SK-N-SH treated with all-trans-retinoic acid at 6 μM for 48 hours (cell line): ENCODE data around the gene NFIL3.

Source experiments
- ATAC-seq: fragments of 200-7000 bp; cut with Tn5 transposase; 3 replicates; pipeline ENCODE4 v1.9.1; 2020; ENCODE audit warnings: mild to moderate bottlenecking, moderate library complexity
- BACH2 ChIP-seq: fragments of 250-450 bp; sonication (Bioruptor Pico); IDR thresholded peaks from 2 replicates; pipeline ENCODE4 v1.9.0; 2021; ENCODE audit warnings: mild to moderate bottlenecking, borderline replicate concordance
- CSDC2 ChIP-seq: fragments of 250-450 bp; sonication (Bioruptor Pico); IDR thresholded peaks from 2 replicates; pipeline ENCODE4 v1.5.0; 2020; ENCODE audit warnings: mild to moderate bottlenecking, moderate library complexity
- ESRRG ChIP-seq: fragments of 250-450 bp; sonication (Bioruptor Pico); IDR thresholded peaks from 2 replicates; pipeline ENCODE4 v1.6.1; 2021; ENCODE audit warnings: mild to moderate bottlenecking
- ISL1 ChIP-seq: fragments of 250-450 bp; sonication (Bioruptor Pico); IDR thresholded peaks from 2 replicates; pipeline ENCODE4 v2.1.2; 2022; ENCODE audit warnings: mild to moderate bottlenecking, moderate library complexity
- OSR1 ChIP-seq: fragments of 250-450 bp; sonication (Bioruptor Pico); IDR thresholded peaks from 2 replicates; pipeline ENCODE4 v1.8.0; 2022; ENCODE audit warnings: moderate library complexity, mild to moderate bottlenecking, inconsistent platforms
- PPARA ChIP-seq: fragments of 250-450 bp; sonication (Bioruptor Pico); IDR thresholded peaks from 2 replicates; pipeline ENCODE4 v1.5.0; 2020; ENCODE audit warnings: mild to moderate bottlenecking, borderline replicate concordance
- TCF4 ChIP-seq: fragments of 250-450 bp; sonication (Bioruptor Pico); IDR thresholded peaks from 2 replicates; pipeline ENCODE4 v1.8.0; 2021; ENCODE audit warnings: mild to moderate bottlenecking, moderate library complexity, borderline replicate concordance
- TSHZ2 ChIP-seq: fragments of 250-450 bp; sonication (Bioruptor Pico); IDR thresholded peaks from 2 replicates; pipeline ENCODE4 v1.5.0; 2020; ENCODE audit warnings: mild to moderate bottlenecking, moderate library complexity
- ZNF70 ChIP-seq: fragments of 450-650 bp; formaldehyde crosslinking; IDR thresholded peaks from 2 replicates; pipeline ENCODE4 v1.5.0; 2020; ENCODE audit warnings: mild to moderate bottlenecking, moderate library complexity
- ZNF8 ChIP-seq: fragments of 450-650 bp; formaldehyde crosslinking; IDR thresholded peaks from 2 replicates; pipeline ENCODE4 v1.5.0; 2020; ENCODE audit warnings: mild to moderate bottlenecking, moderate library complexity
- TF ChIP-seq, protein P1 (sequence below): fragments of 250-450 bp; sonication (Bioruptor Pico); IDR thresholded peaks from 2 replicates; pipeline ENCODE4 v1.5.1; 2021; ENCODE audit warnings: mild to moderate bottlenecking, moderate library complexity
- TF ChIP-seq, protein P2 (sequence below): fragments of 250-450 bp; sonication (Bioruptor Pico); IDR thresholded peaks from 2 replicates; pipeline ENCODE4 v1.5.1; 2020; ENCODE audit warnings: low read depth, mild to moderate bottlenecking, moderate library complexity

The NFIL3 gene

GRCh38 chr9:91421128-91421765 lies 2.4 kb downstream of the NFIL3 start:
- TF ChIP-seq, protein P1, sequence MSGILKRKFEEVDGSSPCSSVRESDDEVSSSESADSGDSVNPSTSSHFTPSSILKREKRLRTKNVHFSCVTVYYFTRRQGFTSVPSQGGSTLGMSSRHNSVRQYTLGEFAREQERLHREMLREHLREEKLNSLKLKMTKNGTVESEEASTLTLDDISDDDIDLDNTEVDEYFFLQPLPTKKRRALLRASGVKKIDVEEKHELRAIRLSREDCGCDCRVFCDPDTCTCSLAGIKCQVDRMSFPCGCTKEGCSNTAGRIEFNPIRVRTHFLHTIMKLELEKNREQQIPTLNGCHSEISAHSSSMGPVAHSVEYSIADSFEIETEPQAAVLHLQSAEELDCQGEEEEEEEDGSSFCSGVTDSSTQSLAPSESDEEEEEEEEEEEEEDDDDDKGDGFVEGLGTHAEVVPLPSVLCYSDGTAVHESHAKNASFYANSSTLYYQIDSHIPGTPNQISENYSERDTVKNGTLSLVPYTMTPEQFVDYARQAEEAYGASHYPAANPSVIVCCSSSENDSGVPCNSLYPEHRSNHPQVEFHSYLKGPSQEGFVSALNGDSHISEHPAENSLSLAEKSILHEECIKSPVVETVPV (CRISPR knock-in tag) = no peak
- peak; percentile 22; the same call in 1 of the 2 replicates for TF ChIP-seq TSHZ2
- no peak; the same call in 2 of the 3 replicates for ATAC-seq

DNA sequence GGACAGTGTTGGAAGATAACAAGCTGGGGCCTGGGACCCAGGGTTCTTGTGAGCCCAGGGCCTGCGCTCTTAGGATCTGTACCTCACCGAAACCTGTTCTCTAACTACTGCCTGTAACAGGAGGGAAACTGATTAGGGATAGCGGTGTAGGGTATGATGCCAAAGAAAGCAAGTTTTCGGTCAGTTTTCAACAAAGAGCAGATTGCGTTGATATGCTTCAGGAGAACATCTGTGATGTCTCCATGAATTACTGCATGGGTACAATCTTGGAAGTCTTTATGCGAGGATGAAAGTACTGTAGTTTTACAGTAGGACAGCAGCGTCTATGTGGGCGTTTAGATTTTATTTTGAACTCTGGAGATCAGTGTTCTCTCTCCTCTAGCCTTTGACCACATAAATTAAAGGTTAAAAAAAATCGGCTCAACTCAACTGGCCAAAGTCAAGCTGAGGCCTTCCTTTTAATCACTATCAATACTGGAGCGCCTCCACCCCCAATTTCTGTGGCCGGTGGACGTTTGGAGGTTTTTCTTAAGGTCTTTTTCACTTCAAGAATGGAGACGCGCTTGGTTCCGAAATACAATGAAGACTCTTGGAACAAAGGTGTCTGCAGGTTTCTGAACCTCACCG lies 3.0 kb downstream of the NFIL3 start:
- TF ChIP-seq, protein P1 (CRISPR knock-in tag) = no peak
- no peak for ATAC-seq

- peak; percentile 26 for ATAC-seq
- TF ChIP-seq ISL1 (CRISPR knock-in tag) (peak; percentile 71), TCF4 (CRISPR knock-in tag) (no peak)
- TF ChIP-seq, protein P2, sequence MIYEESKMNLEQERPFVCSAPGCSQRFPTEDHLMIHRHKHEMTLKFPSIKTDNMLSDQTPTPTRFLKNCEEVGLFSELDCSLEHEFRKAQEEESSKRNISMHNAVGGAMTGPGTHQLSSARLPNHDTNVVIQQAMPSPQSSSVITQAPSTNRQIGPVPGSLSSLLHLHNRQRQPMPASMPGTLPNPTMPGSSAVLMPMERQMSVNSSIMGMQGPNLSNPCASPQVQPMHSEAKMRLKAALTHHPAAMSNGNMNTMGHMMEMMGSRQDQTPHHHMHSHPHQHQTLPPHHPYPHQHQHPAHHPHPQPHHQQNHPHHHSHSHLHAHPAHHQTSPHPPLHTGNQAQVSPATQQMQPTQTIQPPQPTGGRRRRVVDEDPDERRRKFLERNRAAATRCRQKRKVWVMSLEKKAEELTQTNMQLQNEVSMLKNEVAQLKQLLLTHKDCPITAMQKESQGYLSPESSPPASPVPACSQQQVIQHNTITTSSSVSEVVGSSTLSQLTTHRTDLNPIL (CRISPR knock-in tag) = 0 out of 2 replicates have a peak, but pooled peaks have one; percentile 52
These were observed 4.1 kb downstream of the NFIL3 start for GRCh38 chr9:91419222-91420191.

GRCh38 chr9:91418215-91418610 lies 5.4 kb downstream of the NFIL3 start:
- no peak for TF ChIP-seq PPARA (CRISPR knock-in tag)
- TF ChIP-seq ZNF8 (CRISPR knock-in tag) = no peak
- TF ChIP-seq TSHZ2 = no peak
- TF ChIP-seq OSR1 (CRISPR knock-in tag) = no peak
- TF ChIP-seq ZNF70 = no peak
- no peak for TF ChIP-seq ESRRG
- TF ChIP-seq BACH2 = no peak
- ATAC-seq = no peak

DNA sequence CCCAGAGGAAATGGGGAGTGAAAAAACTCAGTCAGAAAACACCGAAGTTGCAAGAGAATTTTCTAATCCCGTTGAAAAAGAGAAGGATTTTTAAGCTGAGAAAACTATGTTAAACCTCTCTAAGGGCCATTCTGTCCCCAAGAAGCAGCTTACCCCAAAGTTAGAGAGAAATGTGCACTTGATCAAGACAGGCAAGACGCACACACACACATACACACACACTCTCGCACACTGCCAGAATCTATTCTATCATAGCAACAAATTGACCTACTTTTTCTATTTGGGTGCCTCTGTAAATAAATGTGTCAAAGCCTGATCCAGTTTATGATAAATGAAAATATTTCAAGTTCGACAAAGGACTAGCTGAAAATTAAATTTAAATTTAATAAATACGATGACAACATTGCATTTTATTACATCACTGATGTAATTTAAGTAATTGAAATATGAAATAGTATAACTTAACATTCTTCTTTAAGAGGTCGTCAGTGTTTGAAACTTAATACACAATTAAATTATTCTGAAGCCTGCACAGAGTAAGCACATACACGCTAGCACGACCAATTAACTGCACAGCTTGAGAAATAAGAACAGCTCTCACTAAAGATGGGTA lies 5.9 kb downstream of the NFIL3 start:
- no peak for ATAC-seq
- no peak for TF ChIP-seq TSHZ2
- TF ChIP-seq ISL1 (CRISPR knock-in tag) = 0 out of 2 replicates have a peak, but pooled peaks have one; percentile 18
- no peak for TF ChIP-seq CSDC2
